IPS-20b (cell line): ENCODE measurements around the gene DRC3.
A peak's percentile ranks its signal among the peaks of the same experiment; 100 is the strongest.

Experiments
- H3K27ac ChIP-seq: one replicate; pipeline ENCODE4 v1.5.1; 2013; ENCODE audit warnings: low read length
- H3K27me3 ChIP-seq: 2 replicates; pipeline ENCODE4 v1.6.1; 2013; ENCODE audit warnings: mild to moderate bottlenecking, low read length, inconsistent platforms; ENCODE audit not compliant: insufficient read depth
- H3K36me3 ChIP-seq: 2 replicates; pipeline ENCODE4 v1.6.1; 2013; ENCODE audit warnings: low read depth, mild to moderate bottlenecking, inconsistent platforms, low read length, moderate library complexity; ENCODE audit not compliant: insufficient read depth
- H3K4me1 ChIP-seq: 2 replicates; pipeline ENCODE4 v1.6.1; 2013; ENCODE audit warnings: mild to moderate bottlenecking, control low read depth, inconsistent platforms, low read length, moderate library complexity; ENCODE audit not compliant: insufficient read depth
- H3K4me3 ChIP-seq: 2 replicates; pipeline ENCODE4 v1.5.1; 2013; ENCODE audit warnings: mild to moderate bottlenecking, low read length, inconsistent platforms
- H3K9ac ChIP-seq: 2 replicates; pipeline ENCODE4 v1.6.1; 2013; ENCODE audit warnings: low read depth, mild to moderate bottlenecking, inconsistent platforms, low read length, moderate library complexity
- H3K9me3 ChIP-seq: 2 replicates; pipeline ENCODE4 v1.6.1; 2013; ENCODE audit warnings: mild to moderate bottlenecking, low read depth, low read length, inconsistent platforms; ENCODE audit not compliant: insufficient read depth

DRC3 gene

GRCh38 chr17:17972952-17973254 is 241 bp downstream of the DRC3 start:
- H3K4me1 ChIP-seq: 0 out of 2 replicates have a peak, but pooled peaks cover 3% of the 10 kb centered on the region
- H3K27ac ChIP-seq: no peak overlapping the region
- no peaks in the 10 kb centered on the region for H3K9me3 ChIP-seq
- no peaks in the 10 kb centered on the region for H3K27me3 ChIP-seq
- H3K9ac ChIP-seq: no peak overlapping the region
- peak overlapping the region; percentile 78 for H3K4me3 ChIP-seq
- H3K36me3 ChIP-seq: no peaks in the 10 kb centered on the region

DNA sequence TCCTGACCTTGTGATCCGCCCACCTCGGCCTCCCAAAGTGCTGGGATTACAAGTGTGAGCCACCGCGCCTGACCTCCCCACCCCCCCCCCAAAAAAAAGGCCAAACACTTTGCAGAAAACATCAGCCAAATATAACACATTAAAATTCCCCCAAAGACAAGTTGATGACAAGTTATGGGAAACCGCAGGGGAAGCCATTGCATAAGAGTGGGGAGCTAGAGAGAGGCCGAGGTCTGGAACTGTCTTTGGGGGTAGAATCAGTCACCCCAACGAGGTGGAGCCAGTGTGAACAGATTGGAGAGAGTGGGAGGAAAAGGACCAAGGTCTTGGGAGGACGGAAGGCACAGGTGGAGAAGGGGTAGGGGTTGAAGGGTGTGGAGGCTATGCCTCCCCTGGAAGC is 2.8 kb downstream of the DRC3 start:
- no peaks in the 10 kb centered on the region for H3K27me3 ChIP-seq
- no peak overlapping the region for H3K27ac ChIP-seq
- no peak overlapping the region for H3K4me3 ChIP-seq
- no peaks in the 10 kb centered on the region for H3K36me3 ChIP-seq
- H3K9ac ChIP-seq: no peak overlapping the region
- H3K4me1 ChIP-seq: 0 out of 2 replicates have a peak, but pooled peaks cover 3% of the 10 kb centered on the region
- H3K9me3 ChIP-seq: no peaks in the 10 kb centered on the region

- no peak overlapping the region for H3K4me3 ChIP-seq
- no peak overlapping the region for H3K9ac ChIP-seq
- no peak overlapping the region for H3K27ac ChIP-seq
- no peaks in the 10 kb centered on the region for H3K9me3 ChIP-seq
- 0 out of 2 replicates have a peak, but pooled peaks cover 3% of the 10 kb centered on the region for H3K4me1 ChIP-seq
- no peaks in the 10 kb centered on the region for H3K36me3 ChIP-seq
- no peaks in the 10 kb centered on the region for H3K27me3 ChIP-seq
Measured at GRCh38 chr17:17976931-17977570, 4.4 kb downstream of the DRC3 start.

DNA sequence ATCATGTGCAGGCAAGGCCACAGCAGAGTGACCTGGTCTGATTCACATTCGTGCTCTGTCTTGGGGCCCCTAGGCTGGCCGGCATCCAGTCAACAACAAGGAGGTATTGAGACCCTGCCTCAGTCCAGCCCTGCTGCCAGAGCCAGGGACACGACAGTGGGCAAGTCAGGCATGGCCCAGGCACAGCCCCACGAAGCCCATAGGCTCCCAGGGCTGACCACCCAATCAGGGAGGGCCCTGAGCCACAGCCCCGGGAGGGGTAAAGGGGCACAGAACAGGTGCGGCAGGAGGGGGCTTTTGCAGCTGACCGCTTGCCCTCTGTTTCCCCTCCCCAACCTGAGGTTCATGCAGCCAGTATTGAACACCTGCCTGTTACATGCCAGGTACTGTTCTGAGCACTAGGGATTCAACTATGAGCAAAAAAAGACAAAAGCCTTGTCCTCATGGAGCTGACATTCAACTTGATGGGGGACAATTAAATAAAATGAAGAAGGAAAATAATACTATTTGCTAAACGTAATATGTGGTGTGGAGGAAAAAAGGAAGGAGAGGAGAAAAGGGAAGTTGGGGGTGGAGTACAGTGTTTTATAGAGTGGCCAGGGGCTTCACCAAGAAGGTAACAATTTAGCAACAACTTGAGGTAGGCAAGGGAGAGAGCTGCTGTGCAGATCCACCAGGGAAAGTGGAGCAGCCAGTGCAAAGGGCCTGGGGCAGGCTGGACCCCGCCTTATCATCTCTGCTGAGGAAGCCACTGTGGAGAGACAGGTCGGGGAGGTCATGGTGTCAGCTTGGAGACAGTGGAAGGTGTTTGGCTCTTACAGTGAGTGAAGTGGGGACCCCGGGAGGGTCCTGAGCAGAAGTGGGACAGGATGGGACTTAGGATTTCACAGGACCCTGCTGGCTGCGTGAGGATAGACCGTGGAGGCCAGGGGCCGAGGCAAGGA is 6.1 kb downstream of the DRC3 start:
- Histone ChIP-seq H3K9ac (no peak overlapping the region), H3K4me1 (no peaks in the 10 kb centered on the region), H3K27ac (no peak overlapping the region), H3K9me3 (no peaks in the 10 kb centered on the region), H3K4me3 (no peak overlapping the region), H3K27me3 (no peaks in the 10 kb centered on the region), H3K36me3 (no peaks in the 10 kb centered on the region)

GRCh38 chr17:17979778-17980177 is 7.1 kb downstream of the DRC3 start:
- no peaks in the 10 kb centered on the region for H3K27me3 ChIP-seq
- H3K4me1 ChIP-seq: no peaks in the 10 kb centered on the region
- no peaks in the 10 kb centered on the region for H3K9me3 ChIP-seq
- no peak overlapping the region for H3K27ac ChIP-seq
- H3K9ac ChIP-seq: no peak overlapping the region
- H3K4me3 ChIP-seq: no peak overlapping the region
- no peaks in the 10 kb centered on the region for H3K36me3 ChIP-seq

- H3K4me1 ChIP-seq: no peaks in the 10 kb centered on the region
- no peak overlapping the region for H3K27ac ChIP-seq
Measured at GRCh38 chr17:17981330-17981729, 8.7 kb downstream of the DRC3 start.

DNA sequence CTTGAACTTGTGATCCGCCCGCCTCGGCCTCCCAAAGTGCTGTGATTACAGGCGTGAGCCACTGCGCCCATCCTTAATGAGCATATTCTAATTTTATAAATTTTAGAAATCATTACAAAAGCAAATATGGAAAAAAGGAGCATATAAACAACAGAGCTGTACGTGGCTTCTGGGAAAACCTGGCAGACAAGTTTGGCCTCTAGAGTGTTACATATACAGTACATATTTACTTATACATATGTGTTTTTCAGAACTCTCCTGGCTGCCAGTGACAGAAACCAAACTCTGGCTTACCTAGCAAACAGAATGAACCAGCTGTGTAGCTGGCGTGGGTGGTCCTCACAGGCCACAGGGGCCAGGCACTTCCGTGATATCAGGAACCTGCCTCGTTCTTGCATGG is 10.1 kb downstream of the DRC3 start:
- no peak overlapping the region for H3K4me3 ChIP-seq
- no peaks in the 10 kb centered on the region for H3K27me3 ChIP-seq
- H3K36me3 ChIP-seq: no peaks in the 10 kb centered on the region
- no peak overlapping the region for H3K9ac ChIP-seq
- no peaks in the 10 kb centered on the region for H3K4me1 ChIP-seq
- no peak overlapping the region for H3K27ac ChIP-seq
- no peaks in the 10 kb centered on the region for H3K9me3 ChIP-seq

More at GRCh38 chr17:17981330-17981729, 8.7 kb downstream of the DRC3 start:
- no peaks in the 10 kb centered on the region for H3K27me3 ChIP-seq
- no peaks in the 10 kb centered on the region for H3K9me3 ChIP-seq
- H3K36me3 ChIP-seq: no peaks in the 10 kb centered on the region
- no peak overlapping the region for H3K9ac ChIP-seq
- no peak overlapping the region for H3K4me3 ChIP-seq

DNA sequence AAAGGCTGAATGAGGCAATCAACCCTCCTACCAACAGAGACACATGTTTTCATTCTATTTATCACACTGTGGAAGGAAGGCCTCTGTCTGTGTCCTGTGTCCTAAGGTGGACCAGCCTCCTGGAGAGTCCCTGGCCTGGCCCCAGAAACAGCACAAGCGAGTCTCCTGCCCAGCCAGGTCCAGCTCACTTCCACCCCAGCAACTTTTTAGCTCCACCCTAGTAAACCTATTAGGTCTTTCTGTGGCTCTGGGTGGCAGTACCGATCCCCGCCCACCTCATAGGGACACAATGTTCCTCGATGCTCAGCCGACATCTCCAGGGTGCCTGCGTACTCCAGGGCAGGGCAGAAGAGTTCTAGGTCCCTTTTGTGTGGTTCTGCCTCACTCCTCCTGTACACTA is 10.7 kb downstream of the DRC3 start:
- no peak overlapping the region for H3K27ac ChIP-seq
- H3K9me3 ChIP-seq: no peaks in the 10 kb centered on the region
- H3K4me3 ChIP-seq: no peak overlapping the region
- H3K9ac ChIP-seq: no peak overlapping the region
- H3K36me3 ChIP-seq: no peaks in the 10 kb centered on the region
- no peaks in the 10 kb centered on the region for H3K27me3 ChIP-seq
- no peaks in the 10 kb centered on the region for H3K4me1 ChIP-seq

GRCh38 chr17:17983776-17984175 is 11.1 kb downstream of the DRC3 start:
- no peaks in the 10 kb centered on the region for H3K27me3 ChIP-seq
- no peak overlapping the region for H3K27ac ChIP-seq
- H3K4me1 ChIP-seq: no peaks in the 10 kb centered on the region
- no peaks in the 10 kb centered on the region for H3K9me3 ChIP-seq
- H3K36me3 ChIP-seq: no peaks in the 10 kb centered on the region
- no peak overlapping the region for H3K9ac ChIP-seq
- H3K4me3 ChIP-seq: no peak overlapping the region

- Histone ChIP-seq H3K27ac (no peak overlapping the region), H3K36me3 (no peaks in the 10 kb centered on the region), H3K9me3 (no peaks in the 10 kb centered on the region), H3K4me3 (no peak overlapping the region), H3K27me3 (no peaks in the 10 kb centered on the region), H3K9ac (no peak overlapping the region), H3K4me1 (no peaks in the 10 kb centered on the region)
Measured at GRCh38 chr17:17985153-17985552, 12.5 kb downstream of the DRC3 start.

GRCh38 chr17:17985555-17985954 is 12.9 kb downstream of the DRC3 start:
- Histone ChIP-seq H3K27me3 (no peaks in the 10 kb centered on the region), H3K4me1 (no peaks in the 10 kb centered on the region)

More at GRCh38 chr17:17985555-17985954, 12.9 kb downstream of the DRC3 start:
- Histone ChIP-seq H3K4me3 (no peak overlapping the region), H3K36me3 (no peaks in the 10 kb centered on the region), H3K27ac (no peak overlapping the region), H3K9me3 (no peaks in the 10 kb centered on the region), H3K9ac (no peak overlapping the region)
